Activated T-cell treated with anti-CD3 and anti-CD28 coated beads, Interleukin-2, amount 50 U/mL, for 1 hour (primary cell): ENCODE measurements around the gene HLCS.

Source experiments
- DNase-seq: peaks from one replicate; pipeline ENCODE4 v3.0.0-alpha.2; 2020

Gene HLCS

GRCh38 chr21:36879827-36880226 lies 86.6 kb downstream of the HLCS start:
- no peak for DNase-seq

GRCh38 chr21:36877741-36878140 lies 88.7 kb downstream of the HLCS start:
- DNase-seq, result no peak

GRCh38 chr21:36874665-36875064 lies 91.8 kb downstream of the HLCS start:
- DNase-seq, result no peak

GRCh38 chr21:36873513-36873912 lies 93.0 kb downstream of the HLCS start:
- DNase-seq, result no peak

GRCh38 chr21:36867291-36867905 lies 99.1 kb downstream of the HLCS start:
- no peak for DNase-seq

- DNase-seq, result no peak
These were observed 100.0 kb downstream of the HLCS start for GRCh38 chr21:36866419-36866818.

- no peak for DNase-seq
These were observed 101.5 kb downstream of the HLCS start for GRCh38 chr21:36864974-36865373.

GRCh38 chr21:36863260-36863659 lies 103.2 kb downstream of the HLCS start:
- no peak for DNase-seq

GRCh38 chr21:36861595-36862323 lies 104.7 kb downstream of the HLCS start:
- DNase-seq, result no peak

GRCh38 chr21:36860736-36861594 lies 105.5 kb downstream of the HLCS start:
- DNase-seq, result no peak

GRCh38 chr21:36859744-36860501 lies 106.5 kb downstream of the HLCS start:
- DNase-seq, result no peak

GRCh38 chr21:36858320-36858957 lies 108.0 kb downstream of the HLCS start:
- DNase-seq, result no peak

GRCh38 chr21:36856643-36857042 lies 109.8 kb downstream of the HLCS start:
- DNase-seq, result no peak

- DNase-seq, result no peak
These were observed 112.1 kb downstream of the HLCS start for GRCh38 chr21:36854391-36854790.

- no peak for DNase-seq
These were observed 113.6 kb downstream of the HLCS start for GRCh38 chr21:36852864-36853263.

GRCh38 chr21:36852293-36852692 lies 114.2 kb downstream of the HLCS start:
- DNase-seq, result no peak

- DNase-seq, result no peak
These were observed 115.3 kb downstream of the HLCS start for GRCh38 chr21:36851121-36851520.

GRCh38 chr21:36850372-36850771 lies 116.1 kb downstream of the HLCS start:
- DNase-seq, result no peak

- no peak for DNase-seq
These were observed 116.9 kb downstream of the HLCS start for GRCh38 chr21:36849461-36850105.

- DNase-seq, result no peak
These were observed 117.7 kb downstream of the HLCS start for GRCh38 chr21:36848730-36849274.

- DNase-seq, result no peak
These were observed 119.3 kb downstream of the HLCS start for GRCh38 chr21:36847189-36847588.

- DNase-seq, result no peak
These were observed 119.8 kb downstream of the HLCS start for GRCh38 chr21:36846631-36847030.
